IMR-90 (cell line): ENCODE results near the gene HOXD10.

Source experiments
- BHLHE40 ChIP-seq: fragments of 150-350 bp; IDR thresholded peaks from 2 replicates; pipeline ENCODE4 v1.6.1; 2016; ENCODE audit warnings: mild to moderate bottlenecking, low read depth, low read length
- CEBPB ChIP-seq: IDR thresholded peaks from 2 replicates; pipeline ENCODE4 v1.6.1; 2012; ENCODE audit warnings: low read depth, low read length, improper control_type of control experiment
- CHD1 ChIP-seq: IDR thresholded peaks from 2 replicates; pipeline ENCODE4 v1.6.1; 2012; ENCODE audit warnings: low read depth, low read length, improper control_type of control experiment
- CTCF ChIP-seq: conservative IDR thresholded peaks from 2 replicates; pipeline ENCODE4 v1.5.1; 2012; ENCODE audit warnings: mild to moderate bottlenecking, low read depth, low read length, improper control_type of control experiment
- ELK1 ChIP-seq: fragments of 150-350 bp; IDR thresholded peaks from 2 replicates; pipeline ENCODE4 v1.6.1; 2016; ENCODE audit warnings: low read depth, mild to moderate bottlenecking, low read length, moderate library complexity, borderline replicate concordance
- POLR2A ChIP-seq: IDR thresholded peaks from 2 replicates; pipeline ENCODE4 v1.6.1; 2012; ENCODE audit warnings: mild to moderate bottlenecking, low read depth, low read length
- RAD21 ChIP-seq: IDR thresholded peaks from 2 replicates; pipeline ENCODE4 v1.6.1; 2012; ENCODE audit warnings: low read length, improper control_type of control experiment
- RCOR1 ChIP-seq: IDR thresholded peaks from 2 replicates; pipeline ENCODE4 v1.6.1; 2012; ENCODE audit warnings: mild to moderate bottlenecking, low read length, improper control_type of control experiment; ENCODE audit not compliant: insufficient replicate concordance

DNA sequence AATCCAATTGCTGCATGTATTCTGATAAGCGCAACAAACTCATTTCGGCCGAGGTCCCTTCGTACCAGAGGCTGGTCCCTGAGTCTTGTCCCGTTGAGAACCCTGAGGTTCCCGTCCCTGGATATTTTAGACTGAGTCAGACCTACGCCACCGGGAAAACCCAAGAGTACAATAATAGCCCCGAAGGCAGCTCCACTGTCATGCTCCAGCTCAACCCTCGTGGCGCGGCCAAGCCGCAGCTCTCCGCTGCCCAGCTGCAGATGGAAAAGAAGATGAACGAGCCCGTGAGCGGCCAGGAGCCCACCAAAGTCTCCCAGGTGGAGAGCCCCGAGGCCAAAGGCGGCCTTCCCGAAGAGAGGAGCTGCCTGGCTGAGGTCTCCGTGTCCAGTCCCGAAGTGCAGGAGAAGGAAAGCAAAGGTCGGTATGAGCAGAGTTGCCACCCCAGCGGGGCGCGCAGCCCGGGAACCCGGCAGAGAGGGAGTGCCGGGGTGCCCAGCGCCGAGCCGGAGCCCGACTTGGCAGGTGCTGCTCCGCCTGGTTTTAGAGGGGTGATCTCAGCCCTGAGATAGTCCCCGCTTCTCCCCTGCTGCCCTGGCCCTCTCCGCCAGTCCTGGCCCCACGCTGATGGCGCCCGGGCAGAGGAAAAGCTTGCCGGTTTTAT lies 714 bp downstream of the HOXD10 start:
- TF ChIP-seq CTCF (no peak), ELK1 (no peak), RAD21 (no peak), CEBPB (no peak), POLR2A (no peak), CHD1 (no peak), RCOR1 (no peak), BHLHE40 (no peak)
